Testis (tissue), 3 donors: Measurements from ENCODE around the gene PPP1R14D. TPM values are rescaled to one million over a fixed set of nuclear protein-coding genes. Genes with fewer than 3 reads are reported as not detected.
A peak's percentile ranks its signal among the peaks of the same experiment; 100 is the strongest.

Experiments
- DNase-seq: peaks from one replicate; pipeline ENCODE4 v3.0.0-alpha.2; 2019
- H3K27ac ChIP-seq, 2 donors: fragments of 200-600 bp; sonication (generic); one replicate each; pipeline ENCODE4 v1.5.1; 2019
- H3K27me3 ChIP-seq: fragments of 200-600 bp; sonication (generic); one replicate; pipeline ENCODE4 v1.5.1; 2019
- H3K36me3 ChIP-seq: fragments of 200-600 bp; sonication (generic); one replicate; pipeline ENCODE4 v1.5.1; 2017; ENCODE audit warnings: low read depth; ENCODE audit errors: missing control alignments
- H3K4me1 ChIP-seq: fragments of 200-600 bp; sonication (generic); one replicate; pipeline ENCODE4 v1.5.1; 2019
- H3K4me3 ChIP-seq, 2 donors: fragments of 200-600 bp; sonication (generic); one replicate each; pipeline ENCODE4 v1.5.1; 2017 to 2019
- H3K9me3 ChIP-seq: fragments of 200-600 bp; sonication (generic); one replicate; pipeline ENCODE4 v1.5.1; 2017
- POLR2A ChIP-seq: fragments of 450-650 bp; IDR thresholded peaks from one replicate; pipeline ENCODE4 v1.6.1; 2017; ENCODE audit warnings: antibody characterized with exemption, mild to moderate bottlenecking, moderate library complexity
- WGBS, 2 donors: methylation state at CpG; one replicate each; pipeline ENCODE4 v1.1.5; 2018; 5-methylcytosine and 5-hydroxymethylcytosine counted together
- intact Hi-C: fragments of 100-400 bp; cut with DNase I; formaldehyde crosslinking; loops from one replicate; pipeline ENCODE4 v1.15.1; 2023; ENCODE audit warnings: low total_unique reads
- polyA plus RNA-seq: library from polyadenylated mRNA; stranded (reverse); fragments of 350-450 nt; fragmentation: Illumina TruSeq; extraction: RNeasy Lipid Tissue Mini Kit (QIAGEN cat#74804); gene quantifications from one replicate; pipeline ENCODE4 v1.2.3, GENCODE V29; 2014; ENCODE audit warnings: low read depth, low replicate concordance; ENCODE audit not compliant: insufficient read depth
- total RNA-seq, 2 donors: library from RNA; depleted of rRNA; stranded (reverse); fragments of >200 nt; gene quantifications; one replicate each; pipeline ENCODE4 v1.2.3, GENCODE V29; 2016
- TF ChIP-seq, protein P1 (sequence below), 3 experiments: fragments of 450-650 bp in 2 of 3; fragments of 200-600 bp in 1 of 3; sonication (generic) in 1 of 3; IDR thresholded peaks; one replicate each; pipeline ENCODE4 v1.5.1; 2016 to 2019; ENCODE audit warnings: antibody characterized with exemption in 3 of 3, mild to moderate bottlenecking in 2 of 3, moderate library complexity in 1 of 3

The PPP1R14D gene
- total and polyA plus RNA-seq, 3 donors from 2014 or later, result 0.43 to 0.55 TPM; not detected in 1

DNA sequence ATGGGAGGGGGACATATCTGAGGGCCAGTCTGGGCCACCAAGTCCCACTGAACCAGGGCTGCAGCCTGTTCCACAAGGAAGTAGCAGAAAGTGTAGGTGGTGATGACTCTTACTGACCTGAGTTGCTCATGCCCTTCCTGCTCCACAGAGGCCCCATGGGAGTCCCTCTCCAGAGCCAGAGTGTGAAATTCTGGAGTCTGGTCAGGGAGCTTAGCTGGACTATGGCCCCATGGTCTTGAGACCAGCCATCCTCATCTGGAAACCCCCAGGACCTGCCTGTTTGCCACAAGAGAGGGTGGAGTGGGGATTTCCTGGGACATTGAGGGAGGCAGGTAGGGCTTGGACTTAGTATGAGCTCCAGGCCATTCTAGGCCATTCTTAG, 18.3 kb upstream of the PPP1R14D start:
- H3K9me3 ChIP-seq, result no peaks in the 10 kb centered on the region
- no peak overlapping the region for H3K27ac ChIP-seq
- DNase-seq, result no peak
- H3K36me3 ChIP-seq, result no peaks in the 10 kb centered on the region
- no peak for TF ChIP-seq POLR2A
- TF ChIP-seq, protein P1, sequence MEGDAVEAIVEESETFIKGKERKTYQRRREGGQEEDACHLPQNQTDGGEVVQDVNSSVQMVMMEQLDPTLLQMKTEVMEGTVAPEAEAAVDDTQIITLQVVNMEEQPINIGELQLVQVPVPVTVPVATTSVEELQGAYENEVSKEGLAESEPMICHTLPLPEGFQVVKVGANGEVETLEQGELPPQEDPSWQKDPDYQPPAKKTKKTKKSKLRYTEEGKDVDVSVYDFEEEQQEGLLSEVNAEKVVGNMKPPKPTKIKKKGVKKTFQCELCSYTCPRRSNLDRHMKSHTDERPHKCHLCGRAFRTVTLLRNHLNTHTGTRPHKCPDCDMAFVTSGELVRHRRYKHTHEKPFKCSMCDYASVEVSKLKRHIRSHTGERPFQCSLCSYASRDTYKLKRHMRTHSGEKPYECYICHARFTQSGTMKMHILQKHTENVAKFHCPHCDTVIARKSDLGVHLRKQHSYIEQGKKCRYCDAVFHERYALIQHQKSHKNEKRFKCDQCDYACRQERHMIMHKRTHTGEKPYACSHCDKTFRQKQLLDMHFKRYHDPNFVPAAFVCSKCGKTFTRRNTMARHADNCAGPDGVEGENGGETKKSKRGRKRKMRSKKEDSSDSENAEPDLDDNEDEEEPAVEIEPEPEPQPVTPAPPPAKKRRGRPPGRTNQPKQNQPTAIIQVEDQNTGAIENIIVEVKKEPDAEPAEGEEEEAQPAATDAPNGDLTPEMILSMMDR (IDR thresholded peaks at IDR 0.05), result no peak
- peaks cover 8% of the 10 kb centered on the region for H3K4me1 ChIP-seq
- no peak overlapping the region for H3K4me3 ChIP-seq
- intact Hi-C loops, result no loop called here
- no peaks in the 10 kb centered on the region for H3K27me3 ChIP-seq

GRCh38 chr15:40845511-40846284, 17.2 kb upstream of the PPP1R14D start:
- Histone ChIP-seq H3K36me3 (no peaks in the 10 kb centered on the region), H3K4me1 (peaks cover 8% of the 10 kb centered on the region), H3K4me3 (no peak overlapping the region), H3K27me3 (no peaks in the 10 kb centered on the region), H3K27ac (no peak overlapping the region), H3K9me3 (no peaks in the 10 kb centered on the region)
- 77 to 88% methylated on average over 7 to 8 of the region's 8 CpGs for WGBS, 2 donors
- no peak for TF ChIP-seq POLR2A
- TF ChIP-seq, protein P1 (IDR thresholded peaks at IDR 0.05), result no peak
- no peak for DNase-seq
- intact Hi-C loops, result no loop called here

GRCh38 chr15:40845036-40845435, 16.5 kb upstream of the PPP1R14D start:
- Histone ChIP-seq H3K9me3 (no peaks in the 10 kb centered on the region), H3K36me3 (no peaks in the 10 kb centered on the region), H3K4me3 (peak overlapping the region in 1 of 2 donors; percentile 58), H3K27ac (no peak overlapping the region), H3K27me3 (no peaks in the 10 kb centered on the region), H3K4me1 (peaks cover 8% of the 10 kb centered on the region)
- TF ChIP-seq POLR2A, result no peak
- TF ChIP-seq, protein P1 (IDR thresholded peaks at IDR 0.05), result no peak
- intact Hi-C loops, result no loop called here
- WGBS, 2 donors, result 42 to 49% methylated on average over 12 of the region's 12 CpGs
- no peak for DNase-seq

- Histone ChIP-seq H3K27me3 (no peaks in the 10 kb centered on the region), H3K27ac (no peak overlapping the region), H3K9me3 (no peaks in the 10 kb centered on the region), H3K4me1 (peaks cover 8% of the 10 kb centered on the region), H3K4me3 (peak overlapping the region; percentile 42 to 58), H3K36me3 (no peaks in the 10 kb centered on the region)
- peak; percentile 19 for DNase-seq
- intact Hi-C loops, result no loop called here
- WGBS, 2 donors, result 4% methylated on average over 8 to 22 of the region's 28 CpGs
- TF ChIP-seq, protein P1 (IDR thresholded peaks at IDR 0.05), result no peak
- no peak for TF ChIP-seq POLR2A
Observed at GRCh38 chr15:40844696-40845030, 16.2 kb upstream of the PPP1R14D start.
